HG03460 (cell line): ENCODE data around the gene ZNF837.

Source experiments
- ATAC-seq: cut with Tn5 transposase; IDR thresholded peaks from one replicate; pipeline ENCODE4 v1.9.1; 2021; ENCODE audit not compliant: unreplicated experiment

Gene ZNF837

GRCh38 chr19:58325311-58326022 is 55.4 kb downstream of the ZNF837 start:
- ATAC-seq, result no peak

GRCh38 chr19:58319241-58319640 is 61.6 kb downstream of the ZNF837 start:
- ATAC-seq, result no peak

- no peak for ATAC-seq
Observed at GRCh38 chr19:58318297-58318696, 62.5 kb downstream of the ZNF837 start.
